Neural progenitor cell (in vitro differentiated cells): Measurements from ENCODE around the gene SBF1. TPM values are rescaled to one million over a fixed set of nuclear protein-coding genes. Genes with fewer than 3 reads are reported as not detected.

Experiments
- DNase-seq: peaks from one replicate; pipeline ENCODE4 v3.0.0-alpha.2; 2016; ENCODE audit warnings: low spot score
- H2AFZ ChIP-seq: fragments of 200-600 bp; sonication (generic); replicated peaks from 2 replicates; pipeline ENCODE4 v1.6.1; 2016; ENCODE audit warnings: antibody characterized with exemption
- H3F3A ChIP-seq: fragments of 200-600 bp; sonication (generic); 2 replicates; pipeline ENCODE4 v1.6.1; 2016; ENCODE audit warnings: antibody characterized with exemption, low read depth
- H3K27ac ChIP-seq: fragments of 200-600 bp; sonication (generic); 2 replicates; pipeline ENCODE4 v1.5.1; 2016; ENCODE audit warnings: mild to moderate bottlenecking
- H3K27me3 ChIP-seq: fragments of 200-600 bp; sonication (generic); 2 replicates; pipeline ENCODE4 v1.6.1; 2016; ENCODE audit warnings: mild to moderate bottlenecking, moderate library complexity
- H3K36me3 ChIP-seq: fragments of 200-600 bp; sonication (generic); 2 replicates; pipeline ENCODE4 v1.5.1; 2016
- H3K4me1 ChIP-seq: fragments of 200-600 bp; sonication (generic); 2 replicates; pipeline ENCODE4 v1.6.1; 2016; ENCODE audit warnings: mixed run types
- H3K4me2 ChIP-seq: fragments of 200-600 bp; sonication (generic); 2 replicates; pipeline ENCODE4 v1.6.1; 2016
- H3K4me3 ChIP-seq: fragments of 200-600 bp; sonication (generic); 2 replicates; pipeline ENCODE4 v1.5.1; 2016
- H3K79me2 ChIP-seq: fragments of 200-600 bp; sonication (generic); 2 replicates; pipeline ENCODE4 v1.6.1; 2016; ENCODE audit warnings: low read depth
- H3K9ac ChIP-seq: fragments of 200-600 bp; sonication (generic); 2 replicates; pipeline ENCODE4 v1.6.1; 2016
- H3K9me3 ChIP-seq: fragments of 200-600 bp; sonication (generic); 2 replicates; pipeline ENCODE4 v1.5.1; 2016; ENCODE audit warnings: low read depth
- H4K20me1 ChIP-seq: fragments of 200-600 bp; sonication (generic); 2 replicates; pipeline ENCODE4 v1.6.1; 2016; ENCODE audit warnings: low read depth
- H3K27ac Mint-ChIP-seq: 3 replicates; pipeline ENCODE4 v1.8.0; 2021; ENCODE audit warnings: mixed read lengths
- H3K27me3 Mint-ChIP-seq: 2 replicates; pipeline ENCODE4 v1.8.0; 2022; ENCODE audit warnings: low read depth, mild to moderate bottlenecking, inconsistent platforms, moderate library complexity, mixed read lengths; ENCODE audit not compliant: insufficient read depth
- H3K36me3 Mint-ChIP-seq: 3 replicates; pipeline ENCODE4 v1.8.0; 2021; ENCODE audit warnings: mixed read lengths
- H3K4me1 Mint-ChIP-seq: 3 replicates; pipeline ENCODE4 v1.8.0; 2021; ENCODE audit warnings: mixed read lengths
- H3K4me3 Mint-ChIP-seq: 3 replicates; pipeline ENCODE4 v1.8.0; 2021; ENCODE audit warnings: mild to moderate bottlenecking, moderate library complexity, mixed read lengths
- H3K9me3 Mint-ChIP-seq: 3 replicates; pipeline ENCODE4 v1.8.0; 2020; ENCODE audit warnings: mixed read lengths
- CTCF ChIP-seq: fragments of 200-600 bp; sonication (generic); IDR thresholded peaks from 2 replicates; pipeline ENCODE4 v1.5.1; 2017; ENCODE audit warnings: antibody characterized with exemption, mild to moderate bottlenecking
- EZH2 ChIP-seq: fragments of 200-600 bp; sonication (generic); IDR thresholded peaks from 2 replicates; pipeline ENCODE4 v1.6.1; 2017; ENCODE audit warnings: antibody characterized with exemption, mild to moderate bottlenecking, moderate library complexity
- EZH2phosphoT487 ChIP-seq: fragments of 200-600 bp; sonication (generic); IDR thresholded peaks from 2 replicates; pipeline ENCODE4 v1.6.1; 2017; ENCODE audit warnings: antibody characterized with exemption
- total RNA-seq: library from RNA; depleted of rRNA; stranded (reverse); fragments of >200 nt; gene quantifications from 2 replicates; pipeline ENCODE4 v1.2.3, GENCODE V29; 2015; ENCODE audit warnings: low replicate concordance

SBF1 gene
- total RNA-seq, 1 donor from 2014 or later: 25.8 TPM

- H3K4me1 Mint-ChIP-seq: peaks cover 2% of the 10 kb centered on the region
- Histone ChIP-seq H3K4me3 (peak overlapping the region; percentile 53), H4K20me1 (no peaks in the 10 kb centered on the region), H3K36me3 (no peaks in the 10 kb centered on the region), H3K79me2 (no peaks in the 10 kb centered on the region), H3K4me2 (peak overlapping the region; percentile 70), H3K4me1 (no peaks in the 10 kb centered on the region), H3K9ac (no peak overlapping the region), H2AFZ (peak overlapping the region; percentile 86), H3K9me3 (no peaks in the 10 kb centered on the region), H3F3A (peaks cover 3% of the 10 kb centered on the region), H3K27me3 (peaks cover 37% of the 10 kb centered on the region), H3K27ac (no peak overlapping the region)
- peaks cover 43% of the 10 kb centered on the region for H3K27me3 Mint-ChIP-seq
- no peaks in the 10 kb centered on the region for H3K36me3 Mint-ChIP-seq
- H3K4me3 Mint-ChIP-seq: peak overlapping the region; percentile 67
- no peak overlapping the region for H3K27ac Mint-ChIP-seq
- TF ChIP-seq EZH2: peak; percentile 89
- no peak for TF ChIP-seq CTCF
- TF ChIP-seq EZH2phosphoT487: peak; percentile 84
- peaks cover 2% of the 10 kb centered on the region for H3K9me3 Mint-ChIP-seq
- peak; percentile 51 for DNase-seq
Observed at GRCh38 chr22:50481045-50481439, 6.2 kb upstream of the SBF1 start.

GRCh38 chr22:50479721-50480120 is 4.9 kb upstream of the SBF1 start:
- Histone ChIP-seq H3K4me2 (no peak overlapping the region), H2AFZ (no peak overlapping the region), H3K9ac (no peak overlapping the region), H3K36me3 (no peaks in the 10 kb centered on the region), H4K20me1 (no peaks in the 10 kb centered on the region), H3K27ac (no peak overlapping the region), H3K27me3 (peaks cover 37% of the 10 kb centered on the region), H3F3A (peaks cover 3% of the 10 kb centered on the region), H3K79me2 (no peaks in the 10 kb centered on the region), H3K4me3 (no peak overlapping the region), H3K9me3 (no peaks in the 10 kb centered on the region), H3K4me1 (peaks cover 3% of the 10 kb centered on the region)
- H3K27ac Mint-ChIP-seq: peak overlapping the region; percentile 50
- H3K9me3 Mint-ChIP-seq: peaks cover 2% of the 10 kb centered on the region
- TF ChIP-seq EZH2phosphoT487 (no peak), CTCF (no peak), EZH2 (no peak)
- H3K4me3 Mint-ChIP-seq: peak overlapping the region; percentile 53
- DNase-seq: no peak
- peaks cover 45% of the 10 kb centered on the region for H3K27me3 Mint-ChIP-seq
- H3K4me1 Mint-ChIP-seq: peaks cover 6% of the 10 kb centered on the region
- no peaks in the 10 kb centered on the region for H3K36me3 Mint-ChIP-seq

GRCh38 chr22:50477923-50478322 is 3.1 kb upstream of the SBF1 start:
- peaks cover 17% of the 10 kb centered on the region for H4K20me1 ChIP-seq
- no peaks in the 10 kb centered on the region for H3K36me3 ChIP-seq
- peaks cover 40% of the 10 kb centered on the region for H3K27me3 Mint-ChIP-seq
- peaks cover 11% of the 10 kb centered on the region for H3K4me1 ChIP-seq
- no peak overlapping the region for H3K4me3 Mint-ChIP-seq
- H3K4me3 ChIP-seq: no peak overlapping the region
- H3K9ac ChIP-seq: no peak overlapping the region
- no peaks in the 10 kb centered on the region for H3K36me3 Mint-ChIP-seq
- DNase-seq: no peak
- peaks cover 19% of the 10 kb centered on the region for H3K4me1 Mint-ChIP-seq
- no peak overlapping the region for H3K4me2 ChIP-seq
- TF ChIP-seq EZH2: no peak
- TF ChIP-seq CTCF: no peak
- no peak for TF ChIP-seq EZH2phosphoT487
- no peak overlapping the region for H2AFZ ChIP-seq
- peaks cover 3% of the 10 kb centered on the region for H3F3A ChIP-seq
- H3K79me2 ChIP-seq: peaks cover 17% of the 10 kb centered on the region
- H3K27ac Mint-ChIP-seq: no peak overlapping the region
- peaks cover 37% of the 10 kb centered on the region for H3K27me3 ChIP-seq
- no peaks in the 10 kb centered on the region for H3K9me3 ChIP-seq
- H3K27ac ChIP-seq: no peak overlapping the region
- peaks cover 2% of the 10 kb centered on the region for H3K9me3 Mint-ChIP-seq
